ENCODE data around the gene ITGA2B. TPM values are rescaled to one million over a fixed set of nuclear protein-coding genes. Genes with fewer than 3 reads are reported as not detected.
"Not testable (repeated sequence)": the region's sequence is repeated elsewhere in the genome, so short reads cannot be mapped to it uniquely, and the experiment has no call there.

Gene ITGA2B
- total RNA-seq, 2 donors from 2014 or later: 0.33 to 1.8 TPM

GRCh38 chr17:44367231-44367979, 22.0 kb downstream of the ITGA2B start:
- no peaks in the 10 kb centered on the region for H3K27me3 ChIP-seq
- H3K36me3 ChIP-seq (replicated peaks in 1 of 2; ENCODE audit: insufficient read depth in 1 of 2, low read depth in 2 of 2): no peaks in the 10 kb centered on the region
- intact Hi-C loops (cut with DNase I): no loop called here
- TF ChIP-seq CTCF (IDR thresholded peaks at IDR 0.05) (no peak), POLR2A (IDR thresholded peaks at IDR 0.05) (no peak)
- 25 to 32% methylated on average over 7 of the region's 7 CpGs for WGBS, 2 donors
- no peak overlapping the region for H3K27ac ChIP-seq
- H3K4me1 ChIP-seq: peaks cover 16% of the 10 kb centered on the region
- H3K9me3 ChIP-seq: no peaks in the 10 kb centered on the region
- ATAC-seq (no peak), DNase-seq (no peak)
- no peak overlapping the region for H3K4me3 ChIP-seq

GRCh38 chr17:44365051-44365450, 24.4 kb downstream of the ITGA2B start:
- intact Hi-C loops (cut with DNase I); H3K36me3 ChIP-seq (replicated peaks in 1 of 2; ENCODE audit: insufficient read depth in 1 of 2, low read depth in 2 of 2); H3K27me3 ChIP-seq; H3K4me3 ChIP-seq; H3K9me3 ChIP-seq; ATAC-seq; DNase-seq; H3K27ac ChIP-seq: not testable (repeated sequence)
- H3K4me1 ChIP-seq: peaks cover 18% of the 10 kb centered on the region
- WGBS, 2 donors: 64 to 67% methylated on average over 5 of the region's 5 CpGs

- Histone ChIP-seq H3K27me3 (no peaks in the 10 kb centered on the region), H3K9me3 (no peaks in the 10 kb centered on the region), H3K36me3 (replicated peaks in 1 of 2; ENCODE audit: insufficient read depth in 1 of 2, low read depth in 2 of 2) (no peaks in the 10 kb centered on the region), H3K4me1 (peaks cover 18% of the 10 kb centered on the region), H3K4me3 (peak within 1 kb of the TSS in 1 of 2 donors; percentile 32), H3K27ac (no peak within 1 kb of the TSS)
- peak; percentile 34 to 66 (median 58) for DNase-seq
- no peak for TF ChIP-seq POLR2A (IDR thresholded peaks at IDR 0.05)
- peak in 5 of 7 experiments; percentile 24 to 95 (median 79) for TF ChIP-seq CTCF (IDR thresholded peaks at IDR 0.05)
- peak; percentile 88 for ATAC-seq
- 0% methylated on average over 2 to 19 of the region's 63 CpGs for WGBS, 2 donors
- intact Hi-C loops (cut with DNase I): no loop called here
These were observed 25.8 kb downstream of the ITGA2B start, which contains the start of gene FAM171A2 for GRCh38 chr17:44363613-44364159. Gene FAM171A2, minus strand, starts transcription at chr17:44363853. Its CDS starts 139 bp downstream, at chr17:44363714.

- no peaks in the 10 kb centered on the region for H3K36me3 ChIP-seq (replicated peaks in 1 of 2; ENCODE audit: insufficient read depth in 1 of 2, low read depth in 2 of 2)
- peaks cover 18% of the 10 kb centered on the region for H3K4me1 ChIP-seq
- intact Hi-C loops (cut with DNase I): no loop called here
- no peaks in the 10 kb centered on the region for H3K9me3 ChIP-seq
- TF ChIP-seq POLR2A (IDR thresholded peaks at IDR 0.05) (no peak), CTCF (IDR thresholded peaks at IDR 0.05) (no peak)
- H3K27ac ChIP-seq: no peak overlapping the region
- ATAC-seq (peak; percentile 39), DNase-seq (no peak)
- H3K4me3 ChIP-seq: peak overlapping the region in 1 of 2 donors; percentile 32
- 2% methylated on average over 29 of the region's 45 CpGs; no CpG with 5 or more reads in 1 of the 2 donors for WGBS, 2 donors
- H3K27me3 ChIP-seq: no peaks in the 10 kb centered on the region
These were observed 26.4 kb downstream of the ITGA2B start for GRCh38 chr17:44362949-44363612.

- DNase-seq (no peak), ATAC-seq (no peak)
- Histone ChIP-seq H3K4me1 (peaks cover 18% of the 10 kb centered on the region), H3K36me3 (replicated peaks in 1 of 2; ENCODE audit: insufficient read depth in 1 of 2, low read depth in 2 of 2) (no peaks in the 10 kb centered on the region), H3K9me3 (no peaks in the 10 kb centered on the region), H3K27me3 (no peaks in the 10 kb centered on the region), H3K27ac (no peak overlapping the region), H3K4me3 (no peak overlapping the region)
- 15 to 31% methylated on average over 5 to 6 of the region's 11 CpGs for WGBS, 2 donors
- intact Hi-C loops (cut with DNase I): no loop called here
- TF ChIP-seq POLR2A (IDR thresholded peaks at IDR 0.05) (no peak), CTCF (IDR thresholded peaks at IDR 0.05) (no peak)
These were observed 26.9 kb downstream of the ITGA2B start for GRCh38 chr17:44362459-44362948.
